Stimulated activated CD4-positive, alpha-beta T cell treated with anti-CD3 and anti-CD28 coated beads, Interleukin-12 subunit alpha, Interleukin-12 subunit beta, amount 100 ng/mL, for 4 hours (primary cell): ENCODE results near the gene ETV6.

Experiments
- DNase-seq: peaks from one replicate; pipeline ENCODE4 v3.0.0-alpha.2; 2020

The ETV6 gene

GRCh38 chr12:11786638-11787365, 137.3 kb downstream of the ETV6 start:
- no peak for DNase-seq

- DNase-seq = no peak
Observed at GRCh38 chr12:11787437-11787836, 138.0 kb downstream of the ETV6 start.

GRCh38 chr12:11787933-11788849, 138.7 kb downstream of the ETV6 start:
- DNase-seq = no peak

- no peak for DNase-seq
Observed at GRCh38 chr12:11793921-11794710, 144.6 kb downstream of the ETV6 start.

DNA sequence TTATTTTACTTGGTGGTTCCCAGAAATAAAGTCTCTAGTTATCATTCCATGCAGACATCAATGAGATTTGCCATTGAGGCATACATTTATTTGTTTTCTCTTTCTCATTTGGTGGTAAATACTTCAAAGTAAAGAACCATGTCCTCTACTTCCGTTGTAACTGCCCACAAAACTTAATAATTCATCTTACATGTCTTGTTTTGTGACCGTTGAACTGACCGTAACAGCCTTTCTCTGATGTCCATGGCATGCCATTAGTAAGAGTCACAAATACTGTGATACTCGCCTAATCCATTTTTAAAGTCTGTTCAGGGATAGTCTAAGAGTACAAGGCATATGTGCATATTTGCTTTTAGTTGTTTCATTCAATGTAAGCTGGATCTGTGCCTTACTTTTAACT, 145.3 kb downstream of the ETV6 start:
- no peak for DNase-seq

- no peak for DNase-seq
Observed at GRCh38 chr12:11795192-11795912, 145.9 kb downstream of the ETV6 start.

GRCh38 chr12:11795913-11796459, 146.5 kb downstream of the ETV6 start:
- no peak for DNase-seq

GRCh38 chr12:11797317-11797913, 147.9 kb downstream of the ETV6 start:
- DNase-seq = no peak

DNA sequence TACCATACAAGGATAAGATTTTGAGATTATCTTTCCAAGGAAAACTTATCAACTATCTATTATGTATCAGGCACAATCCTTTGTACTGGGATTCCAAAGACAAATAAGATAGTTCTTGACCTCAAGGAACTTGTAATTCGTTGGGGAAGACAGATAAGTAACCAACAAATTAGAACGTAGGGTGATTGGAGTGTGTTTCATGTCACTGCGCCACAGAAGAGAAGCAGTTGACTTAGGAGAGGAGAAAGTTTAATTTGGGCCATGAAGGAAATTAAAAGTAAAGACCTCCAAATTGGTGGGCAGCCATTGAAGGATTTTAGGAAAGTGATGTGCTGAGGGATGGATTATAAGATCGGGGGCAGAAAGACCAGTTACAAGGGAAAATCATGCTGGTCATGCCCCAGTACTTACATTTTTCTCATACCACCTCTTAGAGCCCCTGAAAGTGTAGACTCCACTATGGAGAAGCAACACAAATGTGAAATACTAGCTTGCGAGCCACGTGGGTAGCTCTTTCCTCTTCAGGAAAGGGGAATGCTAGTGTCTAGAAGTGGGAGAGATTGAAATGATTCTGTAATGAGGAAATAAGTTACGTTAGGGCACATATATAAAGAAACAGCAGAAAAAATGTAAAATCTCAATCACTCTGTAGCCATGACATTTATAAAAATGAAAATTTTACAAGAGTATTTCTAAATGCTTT, 148.7 kb downstream of the ETV6 start:
- no peak for DNase-seq

DNA sequence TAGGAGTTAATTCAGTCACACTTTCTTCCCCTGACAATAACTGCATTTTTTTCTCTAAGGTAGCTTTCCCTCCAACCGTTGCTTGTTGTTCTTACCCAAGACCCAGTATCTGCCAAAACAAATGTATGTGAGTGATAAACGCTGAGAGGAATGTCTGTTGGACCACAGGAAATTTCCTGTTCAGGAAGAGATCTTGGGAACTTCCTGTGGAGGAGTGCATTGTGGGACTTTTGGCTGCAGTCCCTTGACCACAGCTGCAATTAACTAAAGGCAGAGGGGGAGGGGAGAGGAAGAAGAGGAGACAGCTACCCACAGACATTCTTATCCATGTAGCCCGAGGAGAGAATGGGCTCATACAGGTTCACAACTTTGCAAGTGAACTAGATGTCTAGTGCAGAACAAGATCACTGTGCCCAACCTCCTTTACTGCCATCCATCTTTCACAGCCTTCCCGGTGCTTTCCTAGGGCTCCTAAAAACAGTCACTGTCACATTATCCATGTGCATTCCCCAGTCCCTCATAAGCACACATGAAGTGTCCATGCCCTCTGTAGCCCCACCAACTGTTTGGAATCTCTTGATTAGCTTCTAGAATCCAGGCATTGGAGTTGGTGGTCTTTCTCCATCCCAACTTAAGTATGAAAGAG, 149.5 kb downstream of the ETV6 start:
- no peak for DNase-seq

GRCh38 chr12:11799502-11799873, 150.0 kb downstream of the ETV6 start:
- DNase-seq = no peak

- DNase-seq = no peak
Observed at GRCh38 chr12:11801643-11802042, 152.2 kb downstream of the ETV6 start.

DNA sequence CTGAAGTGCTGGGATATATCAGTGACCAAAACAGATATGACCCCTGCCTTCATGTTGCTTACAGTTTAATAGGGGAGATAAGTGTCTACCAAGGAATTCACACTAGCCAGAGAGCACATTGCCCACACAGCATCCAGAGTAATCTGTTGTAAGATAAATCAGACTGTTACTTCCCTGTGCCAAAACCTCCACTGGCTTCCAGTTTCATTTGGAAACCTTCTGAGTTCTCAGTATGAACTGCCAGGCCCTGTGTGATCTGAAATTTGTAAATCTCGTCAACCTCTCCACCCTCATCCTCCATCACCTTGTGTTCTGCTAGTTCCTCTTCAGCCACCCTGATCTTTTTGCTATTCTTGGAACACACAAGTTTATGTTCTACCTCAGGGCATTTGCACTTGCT, 154.7 kb downstream of the ETV6 start:
- no peak for DNase-seq

DNA sequence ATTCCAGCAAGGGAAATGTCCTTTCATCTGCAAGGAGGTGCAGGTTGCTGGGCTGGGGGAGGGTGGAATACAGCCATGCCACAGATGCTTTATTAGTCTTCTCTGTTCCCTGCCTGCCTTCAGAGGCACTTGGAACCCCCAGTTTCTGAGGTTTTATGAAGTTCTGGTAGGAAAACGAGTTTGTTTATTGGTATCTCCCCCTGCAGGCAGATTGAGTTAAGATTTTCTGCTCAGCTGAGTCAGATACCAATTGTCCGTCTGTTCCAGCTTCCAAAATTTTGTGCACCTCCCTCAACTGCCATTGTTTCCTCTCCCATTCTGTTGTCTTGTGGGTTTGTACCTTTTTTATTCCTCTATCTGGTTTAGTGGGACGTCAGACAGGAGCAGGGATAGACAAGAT, 155.6 kb downstream of the ETV6 start:
- DNase-seq = no peak

- DNase-seq = no peak
Observed at GRCh38 chr12:11805680-11806079, 156.2 kb downstream of the ETV6 start.

- DNase-seq = no peak
Observed at GRCh38 chr12:11807458-11807857, 158.0 kb downstream of the ETV6 start.

DNA sequence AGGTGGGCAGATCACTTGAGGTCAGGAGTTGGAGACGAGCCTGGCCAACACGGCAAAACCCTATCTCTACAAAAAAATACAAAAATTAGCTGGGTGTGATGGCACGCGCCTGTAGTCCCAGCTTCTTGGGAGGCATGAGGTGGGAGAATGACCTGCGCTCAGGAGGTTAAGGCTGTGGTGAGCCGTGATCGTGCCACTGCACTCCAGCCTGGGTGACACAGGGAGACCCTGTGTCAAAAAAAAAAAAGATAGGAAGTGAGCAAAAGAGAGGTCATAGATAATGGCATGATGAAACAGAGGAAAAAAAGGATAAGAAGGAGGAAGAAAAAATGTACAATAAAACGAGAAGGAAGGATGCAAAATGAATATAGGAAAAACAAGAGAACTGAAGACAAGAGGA, 159.5 kb downstream of the ETV6 start:
- no peak for DNase-seq

DNA sequence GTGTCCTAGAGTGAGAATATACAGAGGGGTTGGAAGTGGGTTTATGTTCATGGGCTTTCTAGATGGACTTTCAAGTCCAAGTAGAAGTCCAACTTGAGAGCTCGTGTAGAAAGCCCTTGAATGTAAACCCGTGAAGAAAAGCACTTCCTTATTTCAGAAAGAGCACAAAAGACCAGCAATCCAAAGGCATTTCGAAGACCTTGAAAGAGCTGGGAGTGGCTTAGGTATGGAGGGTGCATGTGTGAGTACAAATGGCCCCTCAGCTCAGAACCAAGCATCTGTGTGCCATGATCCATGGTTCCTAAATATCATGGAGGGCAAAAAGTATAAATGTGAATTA, 160.7 kb downstream of the ETV6 start:
- DNase-seq = no peak

GRCh38 chr12:11811008-11811407, 161.5 kb downstream of the ETV6 start:
- DNase-seq = no peak

DNA sequence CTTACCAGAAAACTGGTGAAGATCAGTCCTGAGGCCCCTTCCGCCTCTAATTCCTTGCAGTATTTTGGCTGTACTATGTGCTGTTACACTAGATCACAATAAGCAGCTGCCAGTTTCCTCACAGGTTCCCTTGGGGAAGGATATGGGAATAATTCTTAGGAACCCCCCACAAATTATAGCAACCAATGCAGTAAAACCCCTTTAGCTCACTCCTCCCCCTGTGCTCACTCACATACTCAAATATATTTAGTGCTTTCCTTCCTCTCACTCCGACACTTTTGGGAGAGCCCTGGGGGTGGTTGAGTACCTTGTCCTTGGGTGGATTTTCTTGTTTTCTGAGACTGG, 162.7 kb downstream of the ETV6 start:
- DNase-seq = no peak
